Heart left ventricle (tissue), 13 donors: ENCODE measurements around the gene KSR2.

Experiments used
- POLR2A ChIP-seq, 2 donors: fragments of 450-650 bp; IDR thresholded peaks; one replicate each; pipeline ENCODE4 v1.6.1; 2017; ENCODE audit warnings: antibody characterized with exemption in 2 of 2, mild to moderate bottlenecking in 2 of 2, moderate library complexity in 2 of 2
- TF ChIP-seq, protein P1 (sequence below), 12 donors: fragments of 200-600 bp; sonication (generic) in 4 of 12; IDR thresholded peaks; one replicate each; pipeline versions ENCODE4 v1.5.0 to v1.8.0; 2018 to 2022; ENCODE audit warnings: antibody characterized with exemption in 12 of 12, mild to moderate bottlenecking in 5 of 12
- donor health status: ischemic (EF 13 %, LVEDD 7.1; RV severe dilation, severe dysfunction).
- donor health status: DM: no; HTN: yes; CAD: no.
- donor health status: DM: no; HTN: no; CAD: no.
- donor health status: ischemic (EF 25% LVEDD 6.9; RV normal size, moderate dysfunction).
- donor health status: ischemic (EF 25% LVEDD 5.7; RV mildly dilated, moderate dysfunction).
- donor health status: ischemic (EF 35%, LVEDD 5.7; RV mildly dilated, moderate dysfunction).
- donor health status: nonischemic (EF 11% LVEDD 7.7; RV severe dilation, severe dysfunction).
- donor health status: DM: yes; HTN: yes; CAD: no.
- donor health status: PGD.
- donor health status: ischemic (EF 29% LVEDD 5.4; RV normal size, mild dysfunction).
- donor health status: nonischemic (EF 23%, LVEDD 6.1; RV moderate dilation, normal function).

DNA sequence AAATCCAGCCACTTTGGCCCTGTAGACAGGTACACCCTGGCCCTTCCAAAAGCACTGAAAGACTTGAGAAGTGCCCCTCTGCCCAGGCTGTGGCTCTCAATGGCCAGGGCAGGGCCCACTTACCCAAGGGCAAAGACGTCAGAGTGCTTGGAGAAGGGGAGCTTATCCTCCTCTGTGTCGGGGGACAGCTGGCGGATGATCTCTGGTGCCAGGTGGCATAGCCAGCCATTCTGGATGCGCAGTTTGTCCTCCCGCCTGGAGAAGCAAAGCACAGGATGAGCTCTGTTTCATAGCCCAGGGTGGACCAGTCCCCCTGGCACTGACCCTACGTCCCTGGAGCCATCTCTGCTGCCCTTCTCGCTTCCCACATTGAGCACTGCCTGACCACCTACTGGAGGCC is 492.4 kb downstream of the KSR2 start:
- TF ChIP-seq, protein P1, sequence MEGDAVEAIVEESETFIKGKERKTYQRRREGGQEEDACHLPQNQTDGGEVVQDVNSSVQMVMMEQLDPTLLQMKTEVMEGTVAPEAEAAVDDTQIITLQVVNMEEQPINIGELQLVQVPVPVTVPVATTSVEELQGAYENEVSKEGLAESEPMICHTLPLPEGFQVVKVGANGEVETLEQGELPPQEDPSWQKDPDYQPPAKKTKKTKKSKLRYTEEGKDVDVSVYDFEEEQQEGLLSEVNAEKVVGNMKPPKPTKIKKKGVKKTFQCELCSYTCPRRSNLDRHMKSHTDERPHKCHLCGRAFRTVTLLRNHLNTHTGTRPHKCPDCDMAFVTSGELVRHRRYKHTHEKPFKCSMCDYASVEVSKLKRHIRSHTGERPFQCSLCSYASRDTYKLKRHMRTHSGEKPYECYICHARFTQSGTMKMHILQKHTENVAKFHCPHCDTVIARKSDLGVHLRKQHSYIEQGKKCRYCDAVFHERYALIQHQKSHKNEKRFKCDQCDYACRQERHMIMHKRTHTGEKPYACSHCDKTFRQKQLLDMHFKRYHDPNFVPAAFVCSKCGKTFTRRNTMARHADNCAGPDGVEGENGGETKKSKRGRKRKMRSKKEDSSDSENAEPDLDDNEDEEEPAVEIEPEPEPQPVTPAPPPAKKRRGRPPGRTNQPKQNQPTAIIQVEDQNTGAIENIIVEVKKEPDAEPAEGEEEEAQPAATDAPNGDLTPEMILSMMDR (IDR thresholded peaks at IDR 0.05), result no peak
- no peak for TF ChIP-seq POLR2A (IDR thresholded peaks at IDR 0.05)
